GM19324 (cell line): Measurements from ENCODE around the gene EWSR1.
"Not testable (repeated sequence)": the region's sequence is repeated elsewhere in the genome, so short reads cannot be mapped to it uniquely, and the experiment has no call there.

ENCODE experiments used
- ATAC-seq: cut with Tn5 transposase; IDR thresholded peaks from one replicate; pipeline ENCODE4 v1.9.1; 2021; ENCODE audit warnings: mild to moderate bottlenecking, moderate library complexity; ENCODE audit not compliant: unreplicated experiment, low FRiP score

Gene EWSR1

GRCh38 chr22:29334148-29334547, 66.1 kb downstream of the EWSR1 start:
- ATAC-seq, result no peak

DNA sequence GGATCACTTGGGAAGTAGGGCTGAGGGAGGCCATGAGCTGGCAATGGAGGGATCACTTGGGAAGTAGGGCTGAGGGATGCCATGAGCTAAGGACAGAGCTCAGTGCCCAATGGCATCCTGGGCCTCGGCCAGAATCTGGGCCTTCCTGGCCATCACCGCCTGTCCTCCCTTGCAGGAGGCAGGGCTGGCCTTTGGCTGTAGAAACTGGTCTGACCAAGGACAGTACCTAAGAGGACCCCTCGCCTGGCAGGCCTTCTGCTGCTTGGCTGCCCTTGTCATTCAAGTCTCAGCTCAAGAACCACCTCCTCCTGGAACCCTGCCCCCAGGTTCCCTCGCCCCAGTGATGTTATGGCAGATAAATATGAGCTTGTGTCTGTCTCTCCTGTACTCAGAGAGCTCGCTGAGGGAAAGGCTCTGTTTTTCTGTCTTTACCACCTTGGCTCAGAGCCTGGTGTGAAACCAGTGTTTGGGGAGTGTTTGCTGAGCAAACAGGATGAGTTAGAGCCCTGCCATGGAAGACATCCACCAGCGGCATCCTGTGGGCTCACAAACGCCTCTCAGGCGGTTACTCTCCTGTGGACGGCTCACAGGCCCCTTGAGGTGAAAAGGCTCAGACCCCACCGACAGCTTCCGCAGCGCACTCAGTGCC, 66.8 kb downstream of the EWSR1 start:
- no peak for ATAC-seq

DNA sequence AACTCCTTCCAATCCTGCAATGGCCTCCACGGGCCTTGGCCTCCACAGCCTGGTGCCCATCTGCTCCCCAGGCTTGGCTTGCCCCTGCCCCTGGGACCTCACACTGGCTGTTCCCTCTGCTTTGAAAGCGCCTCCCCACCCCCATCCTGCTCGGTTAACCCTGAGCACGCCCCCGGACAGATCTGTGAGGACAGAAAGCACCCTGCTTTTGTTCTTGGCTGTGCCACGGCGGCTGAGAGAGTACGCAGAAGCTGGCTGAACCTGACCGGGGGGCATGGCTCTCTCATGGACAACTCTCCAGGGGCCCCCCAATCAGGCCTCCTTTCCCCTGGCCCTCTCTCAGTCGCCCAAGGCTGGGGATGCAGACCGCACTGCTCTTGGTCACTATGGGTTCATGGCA, 67.6 kb downstream of the EWSR1 start:
- no peak for ATAC-seq

GRCh38 chr22:29336751-29337490, 68.9 kb downstream of the EWSR1 start:
- no peak for ATAC-seq

DNA sequence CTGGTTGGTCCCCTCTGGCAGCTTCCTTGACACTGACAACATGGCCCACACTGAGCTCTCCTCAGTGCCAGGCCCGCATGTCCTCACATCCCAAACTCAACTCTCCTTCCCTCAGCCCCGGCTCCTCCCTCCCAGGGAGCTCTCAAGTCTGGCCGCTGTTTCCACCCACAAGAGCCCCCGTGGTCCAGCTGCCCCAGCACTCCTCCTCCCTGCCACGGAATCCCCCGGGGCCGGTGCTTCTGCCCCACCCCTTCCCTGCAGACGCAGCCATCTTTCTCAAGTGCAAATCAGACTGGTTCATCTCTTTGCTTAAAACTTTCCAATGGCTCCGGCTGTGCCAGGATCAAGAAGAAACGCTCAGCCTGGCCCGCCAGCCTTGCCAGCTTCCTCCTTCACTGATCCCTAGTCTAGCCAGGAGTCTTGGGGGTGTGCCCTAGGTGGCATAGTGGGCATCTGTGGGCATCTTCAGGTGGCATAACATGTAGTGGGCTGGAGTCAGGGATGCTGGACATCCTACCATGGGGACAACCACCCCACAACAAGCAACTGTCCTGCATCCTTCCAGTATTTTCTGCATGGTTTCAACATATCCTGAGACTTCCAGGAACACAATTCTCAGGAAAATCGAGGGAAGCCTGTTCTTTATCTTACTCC, 69.7 kb downstream of the EWSR1 start:
- no peak for ATAC-seq

DNA sequence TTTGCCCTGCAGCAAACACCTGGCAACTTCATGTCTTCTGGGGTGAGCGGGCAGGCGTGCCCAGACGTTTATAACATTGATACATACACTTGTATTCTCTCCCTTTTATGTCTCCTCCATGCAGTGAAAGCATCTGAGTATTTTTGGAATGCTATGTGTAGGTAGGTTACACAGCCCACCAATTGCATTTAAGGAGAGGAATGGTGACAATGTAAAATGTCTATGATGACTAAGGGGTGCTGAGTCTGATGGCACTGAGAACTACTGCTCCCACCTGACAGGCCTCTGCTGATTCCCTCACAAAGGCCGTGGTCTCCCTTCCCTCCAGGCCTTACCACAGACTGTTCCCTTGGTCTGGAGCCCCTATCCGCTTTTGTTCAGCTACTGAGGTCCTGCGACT, 70.3 kb downstream of the EWSR1 start:
- no peak for ATAC-seq

DNA sequence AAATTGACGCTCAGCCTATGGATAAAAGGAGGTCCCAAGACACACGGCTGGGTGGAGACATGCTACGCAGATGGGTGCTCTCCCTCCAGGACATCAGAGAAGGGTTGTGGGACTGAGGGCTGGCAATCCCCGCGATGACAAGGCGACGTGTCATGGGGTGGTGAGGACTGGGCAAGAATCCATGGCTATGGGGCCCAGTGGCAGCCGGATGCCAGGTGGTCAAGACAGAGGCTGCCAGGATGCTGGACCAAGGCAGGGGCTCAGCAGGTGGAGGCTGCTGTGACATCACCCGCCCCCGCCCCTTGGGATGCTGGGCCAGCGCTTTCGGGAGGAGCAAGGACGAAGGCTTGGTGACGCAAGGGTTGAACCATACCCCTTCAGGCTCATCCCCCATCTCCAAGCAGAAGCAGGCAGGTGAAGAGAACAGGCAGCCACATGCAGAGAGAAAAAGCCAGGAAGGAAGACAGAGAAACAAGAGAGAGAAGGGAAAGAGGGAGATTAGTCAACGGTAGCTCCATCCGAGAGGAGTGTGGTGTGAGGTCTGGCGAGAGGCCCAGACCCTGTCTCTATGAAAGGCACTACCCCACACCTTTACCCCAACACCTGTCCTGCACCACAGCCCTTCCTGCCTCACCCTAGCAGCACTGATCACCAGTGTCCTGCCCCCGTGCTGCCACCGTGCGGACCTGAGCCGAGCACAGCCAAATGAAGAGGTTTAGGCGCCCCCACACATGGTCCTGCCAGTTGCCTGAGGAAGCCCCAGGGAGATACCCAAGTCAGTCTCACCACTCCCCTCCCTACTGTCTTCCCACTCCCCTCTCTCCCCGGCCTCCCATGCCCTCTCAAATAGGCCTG, 71.5 kb downstream of the EWSR1 start:
- no peak for ATAC-seq

GRCh38 chr22:29340566-29340965, 72.5 kb downstream of the EWSR1 start:
- ATAC-seq, result no peak

DNA sequence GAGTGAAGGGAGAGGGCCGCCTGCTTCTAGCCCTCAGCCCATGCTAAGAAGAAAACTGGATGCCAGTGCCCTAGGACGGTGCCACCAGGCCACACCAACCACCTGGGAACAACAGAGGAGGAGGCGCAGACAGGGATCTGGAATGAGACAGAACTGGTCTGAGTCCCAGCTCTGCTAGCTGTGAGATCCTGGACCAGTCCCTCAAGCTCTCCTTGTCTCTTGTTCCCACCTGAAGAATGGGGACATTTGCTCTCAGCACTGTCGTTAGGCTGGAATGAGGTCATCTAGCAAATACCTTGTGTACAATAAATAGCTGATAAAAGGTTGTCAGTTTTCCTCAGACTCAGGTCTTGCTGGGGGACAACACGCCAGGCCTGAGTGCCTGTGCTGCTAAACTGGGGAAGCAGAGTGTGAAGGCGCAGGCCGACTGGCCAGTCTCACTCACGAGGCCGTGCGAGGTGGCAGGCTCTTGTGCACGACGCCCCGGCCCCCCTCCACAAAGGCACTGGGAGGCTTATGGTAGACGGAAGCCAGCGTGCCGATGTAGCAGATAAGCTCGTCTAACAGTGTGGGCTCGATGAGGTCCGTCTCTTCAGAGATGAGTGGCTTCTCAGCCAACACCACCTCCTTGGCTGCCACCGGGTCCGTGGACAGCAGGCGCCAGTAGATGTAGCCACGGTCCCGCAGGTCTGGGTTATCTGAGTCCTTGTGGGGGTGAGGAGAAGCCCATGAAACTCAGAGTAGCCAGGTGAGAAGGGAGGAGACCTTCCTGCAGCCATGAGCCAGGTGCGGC, 73.2 kb downstream of the EWSR1 start:
- no peak for ATAC-seq

DNA sequence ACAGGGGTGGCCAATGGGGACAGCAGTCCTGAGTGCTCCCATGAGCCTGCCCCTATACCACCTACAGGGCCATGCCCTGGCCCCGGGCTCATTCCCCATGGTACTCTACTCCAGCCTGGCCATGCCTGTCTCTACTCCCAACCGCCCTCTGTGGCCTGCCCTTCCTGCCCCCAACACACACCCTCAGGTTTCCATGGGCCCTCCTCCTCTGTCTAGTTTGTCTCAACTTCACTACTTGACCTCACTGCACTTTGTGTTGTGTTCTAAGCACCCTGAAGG, 73.7 kb downstream of the EWSR1 start:
- no peak for ATAC-seq

DNA sequence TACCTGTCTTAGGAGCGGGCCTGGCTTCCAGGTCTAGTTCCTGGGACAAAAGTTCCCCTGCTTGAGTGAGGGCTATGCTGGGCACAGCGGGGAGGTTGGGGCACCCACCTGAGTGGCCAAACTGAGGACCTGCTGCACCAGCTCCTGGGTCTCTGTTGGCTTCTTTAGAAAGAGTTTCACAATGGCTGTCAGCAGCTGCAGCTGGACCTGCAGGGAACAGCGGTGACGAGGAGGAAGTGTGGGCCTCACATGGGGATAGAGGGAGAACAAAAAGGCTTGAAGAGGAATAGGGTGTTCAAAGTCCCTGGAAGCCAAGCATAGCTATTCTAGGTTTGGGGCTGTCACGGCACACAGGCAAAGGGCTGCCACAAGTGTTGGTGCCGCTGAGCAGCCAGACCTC, 74.1 kb downstream of the EWSR1 start:
- ATAC-seq, result no peak

DNA sequence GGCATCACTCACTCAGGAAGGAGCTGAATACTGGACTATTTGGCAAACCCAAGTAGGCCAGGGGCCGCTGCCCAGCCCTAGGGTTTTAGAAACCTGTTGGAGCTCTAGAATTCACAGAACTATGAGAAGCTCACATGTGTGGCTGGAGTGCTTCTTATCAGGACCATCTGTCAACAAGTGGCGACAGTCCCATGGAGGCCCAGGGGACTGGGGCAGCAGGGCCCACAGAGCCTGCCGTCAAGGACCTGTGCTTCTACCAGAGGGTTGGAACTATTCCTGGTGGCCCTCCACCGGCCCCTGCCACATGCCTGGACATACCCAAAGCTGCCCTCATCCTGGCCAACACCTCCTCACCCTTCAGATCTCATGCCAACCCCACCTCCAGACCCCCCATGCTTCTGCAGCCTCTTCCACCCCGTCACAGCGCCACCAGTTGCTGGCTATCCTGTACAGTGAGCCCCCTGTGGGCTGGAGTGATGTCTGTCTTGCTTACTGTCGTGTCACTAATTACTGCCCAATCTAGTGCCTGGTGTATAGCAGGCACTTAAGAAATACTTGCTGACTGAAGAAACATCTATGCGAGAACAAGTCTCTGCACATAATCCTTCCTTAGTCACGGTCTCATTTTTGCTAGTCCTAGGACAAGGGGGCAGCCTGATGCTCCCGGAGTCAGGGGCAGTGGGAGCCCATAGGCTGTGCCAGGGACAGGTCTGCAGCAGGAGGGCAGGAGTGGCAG, 74.7 kb downstream of the EWSR1 start:
- no peak for ATAC-seq

GRCh38 chr22:29343313-29343805, 75.3 kb downstream of the EWSR1 start:
- ATAC-seq, result no peak

DNA sequence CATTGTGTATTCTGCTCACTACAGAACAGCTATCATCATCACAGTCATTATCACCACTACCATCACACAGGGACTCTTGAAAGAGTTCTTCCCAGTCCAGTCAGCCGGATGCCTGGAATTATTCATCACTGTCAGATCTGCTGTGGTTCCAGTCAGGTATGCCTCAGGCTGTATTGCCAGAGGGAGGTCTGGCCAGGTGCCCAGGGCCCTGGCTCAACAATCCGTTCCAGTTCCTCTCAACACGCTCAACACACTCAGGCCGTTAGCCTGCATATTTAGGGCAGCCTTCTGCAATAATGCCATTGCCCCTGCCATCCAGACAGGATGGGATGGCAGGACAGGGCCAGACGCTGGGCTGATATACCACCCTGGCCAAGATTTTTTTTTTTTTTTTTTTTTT, 76.1 kb downstream of the EWSR1 start:
- no peak for ATAC-seq

DNA sequence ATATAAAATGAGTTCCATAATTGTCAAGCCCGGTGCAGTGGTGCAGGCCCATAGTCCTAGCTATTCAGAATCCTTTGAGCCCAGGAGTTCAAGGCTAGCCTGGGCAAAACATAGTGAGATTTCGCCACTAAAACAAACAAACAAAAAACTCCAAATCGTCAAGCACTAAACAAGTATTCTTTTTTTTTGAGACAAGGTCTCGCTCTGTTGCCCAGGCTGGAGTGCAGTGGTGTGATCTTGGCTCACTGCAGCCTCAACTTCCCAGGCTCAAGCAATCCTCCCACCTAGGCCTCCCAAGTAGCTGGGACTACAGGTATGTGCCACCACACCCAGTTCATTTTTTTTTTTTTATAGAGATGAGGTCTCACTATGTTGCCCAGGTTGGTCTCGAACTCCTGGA, 76.8 kb downstream of the EWSR1 start:
- not testable (repeated sequence) for ATAC-seq

GRCh38 chr22:29345932-29346331, 77.9 kb downstream of the EWSR1 start:
- no peak for ATAC-seq

- no peak for ATAC-seq
These were observed 78.6 kb downstream of the EWSR1 start for GRCh38 chr22:29346659-29347058.

GRCh38 chr22:29348041-29348440, 80.0 kb downstream of the EWSR1 start:
- no peak for ATAC-seq

GRCh38 chr22:29348956-29349355, 80.9 kb downstream of the EWSR1 start:
- ATAC-seq, result no peak
